H9 (cell line): Measurements from ENCODE around the gene TUBGCP6. TPM values are rescaled to one million over a fixed set of nuclear protein-coding genes. Genes with fewer than 3 reads are reported as not detected.

ENCODE experiments used
- DNase-seq: peaks from one replicate; pipeline ENCODE4 v3.0.0-alpha.2; 2017
- H2AFZ ChIP-seq: one replicate; pipeline ENCODE4 v1.6.1; 2013; ENCODE audit warnings: mild to moderate bottlenecking, low read length, control low read depth, moderate library complexity
- H2AK5ac ChIP-seq: 2 replicates; pipeline ENCODE4 v1.6.1; 2013; ENCODE audit warnings: low read length, control low read depth, mixed read lengths; ENCODE audit not compliant: insufficient read length
- H2BK120ac ChIP-seq: one replicate; pipeline ENCODE4 v1.6.1; 2013; ENCODE audit warnings: low read depth, mild to moderate bottlenecking, low read length, control low read depth, inconsistent platforms; ENCODE audit not compliant: poor library complexity, severe bottlenecking
- H2BK12ac ChIP-seq: 2 replicates; pipeline ENCODE4 v1.6.1; 2013; ENCODE audit warnings: low read length, control low read depth, mixed read lengths, low read depth; ENCODE audit not compliant: insufficient read length
- H2BK15ac ChIP-seq: 2 replicates; pipeline ENCODE4 v1.6.1; 2013; ENCODE audit warnings: low read depth, low read length, control low read depth
- H2BK20ac ChIP-seq: one replicate; pipeline ENCODE4 v1.6.1; 2013; ENCODE audit warnings: low read depth, mild to moderate bottlenecking, low read length, control low read depth, inconsistent platforms; ENCODE audit not compliant: poor library complexity, severe bottlenecking
- H2BK5ac ChIP-seq: 2 replicates; pipeline ENCODE4 v1.6.1; 2013; ENCODE audit warnings: low read length, control low read depth, mixed read lengths; ENCODE audit not compliant: insufficient read length
- H3K14ac ChIP-seq: 2 replicates; pipeline ENCODE4 v1.6.1; 2013; ENCODE audit warnings: low read length, control low read depth; ENCODE audit not compliant: insufficient read depth
- H3K18ac ChIP-seq: 2 replicates; pipeline ENCODE4 v1.6.1; 2013; ENCODE audit warnings: low read depth, mild to moderate bottlenecking, mixed read lengths, low read length, control low read depth; ENCODE audit not compliant: insufficient read length
- H3K23ac ChIP-seq: 2 replicates; pipeline ENCODE4 v1.6.1; 2013; ENCODE audit warnings: low read length, control low read depth, mixed read lengths, low read depth; ENCODE audit not compliant: insufficient read length
- H3K23me2 ChIP-seq: 2 replicates; pipeline ENCODE4 v1.6.1; 2013; ENCODE audit warnings: low read depth, mild to moderate bottlenecking, mixed read lengths, low read length, control low read depth; ENCODE audit not compliant: insufficient read length, poor library complexity, severe bottlenecking
- H3K27ac ChIP-seq: 2 replicates; pipeline ENCODE4 v1.5.1; 2013; ENCODE audit warnings: low read length, control low read depth, mixed read lengths, low read depth; ENCODE audit not compliant: insufficient read length
- H3K27me3 ChIP-seq: 2 replicates; pipeline ENCODE4 v1.6.1; 2013; ENCODE audit warnings: low read length, control low read depth, inconsistent platforms; ENCODE audit not compliant: insufficient read depth
- H3K4ac ChIP-seq: 2 replicates; pipeline ENCODE4 v1.6.1; 2013; ENCODE audit warnings: low read depth, mild to moderate bottlenecking, control low read depth, inconsistent platforms, low read length, moderate library complexity
- H3K4me1 ChIP-seq: 2 replicates; pipeline ENCODE4 v1.6.1; 2013; ENCODE audit warnings: low read length, control low read depth, inconsistent platforms; ENCODE audit not compliant: insufficient read depth
- H3K4me2 ChIP-seq: 2 replicates; pipeline ENCODE4 v1.6.1; 2013; ENCODE audit warnings: low read length, control low read depth, mixed read lengths; ENCODE audit not compliant: insufficient read length, insufficient read depth
- H3K56ac ChIP-seq: 2 replicates; pipeline ENCODE4 v1.6.1; 2013; ENCODE audit warnings: low read depth, mild to moderate bottlenecking, mixed read lengths, low read length, control low read depth; ENCODE audit not compliant: insufficient read length
- H3K79me1 ChIP-seq: 2 replicates; pipeline ENCODE4 v1.6.1; 2013; ENCODE audit warnings: low read depth, mild to moderate bottlenecking, moderate library complexity, low read length, control low read depth, inconsistent platforms; ENCODE audit not compliant: insufficient read depth, poor library complexity, severe bottlenecking
- H3K79me2 ChIP-seq: 2 replicates; pipeline ENCODE4 v1.6.1; 2013; ENCODE audit warnings: low read length, control low read depth, inconsistent platforms; ENCODE audit not compliant: insufficient read depth
- H3K9ac ChIP-seq: 2 replicates; pipeline ENCODE4 v1.6.1; 2013; ENCODE audit warnings: low read length, control low read depth, mixed read lengths; ENCODE audit not compliant: insufficient read length; ENCODE audit errors: extremely low read depth
- H3K9me3 ChIP-seq: one replicate; pipeline ENCODE4 v1.6.1; 2013; ENCODE audit warnings: low read depth, low read length, inconsistent platforms; ENCODE audit not compliant: control insufficient read depth
- H3T11ph ChIP-seq: one replicate; pipeline ENCODE4 v1.6.1; 2013; ENCODE audit warnings: mild to moderate bottlenecking, low read length, control low read depth, inconsistent platforms
- H4K20me1 ChIP-seq: one replicate; pipeline ENCODE4 v1.6.1; 2013; ENCODE audit not compliant: control insufficient read depth, insufficient read length, insufficient read depth
- H4K5ac ChIP-seq: 2 replicates; pipeline ENCODE4 v1.6.1; 2013; ENCODE audit warnings: low read depth, mild to moderate bottlenecking, mixed read lengths, low read length, control low read depth; ENCODE audit not compliant: insufficient read length
- H4K8ac ChIP-seq: replicated peaks from 2 replicates; pipeline ENCODE4 v1.6.1; 2013; ENCODE audit warnings: low read length, control low read depth, mixed read lengths, low read depth; ENCODE audit not compliant: insufficient read length
- H4K91ac ChIP-seq: 2 replicates; pipeline ENCODE4 v1.6.1; 2013; ENCODE audit warnings: low read depth, mild to moderate bottlenecking, moderate library complexity, mixed read lengths, low read length, control low read depth; ENCODE audit not compliant: insufficient read length
- H3K27ac Mint-ChIP-seq, 3 experiments: 2 replicates in 2 of 3; 3 replicates in 1 of 3; pipeline ENCODE4 v1.8.0; 2020 to 2021; ENCODE audit warnings: mixed read lengths in 3 of 3, mild to moderate bottlenecking in 1 of 3, moderate library complexity in 1 of 3
- H3K27me3 Mint-ChIP-seq: 2 replicates; pipeline ENCODE4 v1.8.0; 2021; ENCODE audit warnings: low read depth, mild to moderate bottlenecking, moderate library complexity, mixed read lengths
- H3K36me3 Mint-ChIP-seq, 3 experiments: 2 replicates in 2 of 3; 3 replicates in 1 of 3; pipeline ENCODE4 v1.8.0; 2020 to 2021; ENCODE audit warnings: low read depth in 3 of 3, mixed read lengths in 3 of 3; ENCODE audit not compliant: insufficient read depth in 1 of 3
- H3K4me1 Mint-ChIP-seq, 2 experiments: 2 replicates each; pipeline ENCODE4 v1.8.0; 2020; ENCODE audit warnings: mixed read lengths in 2 of 2
- H3K4me3 Mint-ChIP-seq, 2 experiments: 2 replicates in 1 of 2; 3 replicates in 1 of 2; pipeline ENCODE4 v1.8.0; 2020 to 2021; ENCODE audit warnings: mild to moderate bottlenecking in 2 of 2, mixed read lengths in 2 of 2, moderate library complexity in 1 of 2
- H3K9me3 Mint-ChIP-seq, 2 experiments: 2 replicates in 1 of 2; 3 replicates in 1 of 2; pipeline ENCODE4 v1.8.0; 2020; ENCODE audit warnings: mild to moderate bottlenecking in 2 of 2, mixed read lengths in 2 of 2, moderate library complexity in 1 of 2
- WGBS: extraction: QIAGEN DNeasy Blood & Tissue Kit; methylation state at CpG from one replicate; pipeline ENCODE4 v1.1.7; 2013; ENCODE audit warnings: missing lambda C conversion rate, low lambda C conversion rate, mixed read lengths; ENCODE audit not compliant: insufficient read length; ENCODE audit errors: extremely low coverage; 5-methylcytosine and 5-hydroxymethylcytosine counted together
- total RNA-seq: library from RNA; stranded (reverse); gene quantifications from 2 replicates; pipeline ENCODE4 v1.2.1, GENCODE V29; 2021
- TF ChIP-seq, protein P1 (sequence below): fragments of 200-600 bp; sonication (generic); conservative IDR thresholded peaks from 3 replicates; pipeline ENCODE4 v1.8.0; 2021; ENCODE audit warnings: antibody characterized with exemption, mild to moderate bottlenecking

TUBGCP6 gene
- total RNA-seq, 1 experiment from 2014 or later: 29.0 TPM

DNA sequence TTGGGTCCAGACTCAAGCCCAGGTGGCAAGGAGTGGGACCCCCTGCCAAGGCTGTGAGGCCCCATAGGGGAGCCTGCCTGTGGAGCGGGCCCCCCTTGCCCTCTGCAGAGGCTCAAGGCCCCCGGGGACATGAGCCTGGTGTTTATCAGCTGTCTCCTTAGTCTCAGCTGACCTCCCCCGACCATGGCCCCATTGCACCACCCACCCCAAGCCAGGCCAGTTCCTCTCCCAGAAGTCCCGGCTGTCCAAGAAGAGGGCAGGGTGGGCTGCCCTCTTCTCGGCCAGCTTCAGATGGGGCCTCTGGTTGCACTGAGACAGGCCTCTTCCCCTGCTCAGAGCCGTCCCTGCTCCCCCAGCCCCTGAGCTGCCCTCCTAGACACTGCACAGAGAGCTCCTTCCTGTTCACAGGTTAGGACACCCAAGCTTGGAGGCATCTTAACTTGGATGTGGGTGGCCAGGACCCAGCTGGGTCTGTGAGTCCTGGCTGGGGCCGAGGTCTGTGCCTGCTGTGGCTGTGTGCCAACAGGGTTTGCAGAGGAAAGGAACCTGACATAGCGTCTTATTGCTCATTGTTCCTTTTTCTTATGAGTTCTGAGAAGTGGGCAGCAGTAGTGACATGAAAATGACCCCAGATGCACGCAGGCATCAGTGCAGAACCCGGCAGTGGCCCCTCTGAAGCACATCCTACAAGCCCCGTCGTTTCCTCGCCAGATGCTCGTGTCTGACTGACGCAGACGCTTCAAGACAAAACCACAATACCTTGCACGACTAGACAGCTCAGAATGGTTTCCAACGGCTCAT, 53.7 kb downstream of the TUBGCP6 start:
- peak overlapping the region in 1 of 2 experiments; percentile 60; a peak in 2 of 5 replicates for H3K4me3 Mint-ChIP-seq
- TF ChIP-seq, protein P1, sequence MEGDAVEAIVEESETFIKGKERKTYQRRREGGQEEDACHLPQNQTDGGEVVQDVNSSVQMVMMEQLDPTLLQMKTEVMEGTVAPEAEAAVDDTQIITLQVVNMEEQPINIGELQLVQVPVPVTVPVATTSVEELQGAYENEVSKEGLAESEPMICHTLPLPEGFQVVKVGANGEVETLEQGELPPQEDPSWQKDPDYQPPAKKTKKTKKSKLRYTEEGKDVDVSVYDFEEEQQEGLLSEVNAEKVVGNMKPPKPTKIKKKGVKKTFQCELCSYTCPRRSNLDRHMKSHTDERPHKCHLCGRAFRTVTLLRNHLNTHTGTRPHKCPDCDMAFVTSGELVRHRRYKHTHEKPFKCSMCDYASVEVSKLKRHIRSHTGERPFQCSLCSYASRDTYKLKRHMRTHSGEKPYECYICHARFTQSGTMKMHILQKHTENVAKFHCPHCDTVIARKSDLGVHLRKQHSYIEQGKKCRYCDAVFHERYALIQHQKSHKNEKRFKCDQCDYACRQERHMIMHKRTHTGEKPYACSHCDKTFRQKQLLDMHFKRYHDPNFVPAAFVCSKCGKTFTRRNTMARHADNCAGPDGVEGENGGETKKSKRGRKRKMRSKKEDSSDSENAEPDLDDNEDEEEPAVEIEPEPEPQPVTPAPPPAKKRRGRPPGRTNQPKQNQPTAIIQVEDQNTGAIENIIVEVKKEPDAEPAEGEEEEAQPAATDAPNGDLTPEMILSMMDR: no peak
- peaks cover 6 to 14% (median 7%) of the 10 kb centered on the region in 3 experiments for H3K36me3 Mint-ChIP-seq
- peaks cover 7 to 20% of the 10 kb centered on the region in 2 experiments for H3K4me1 Mint-ChIP-seq
- no peak overlapping the region for H4K91ac ChIP-seq
- no peak overlapping the region for H3K27ac ChIP-seq
- H3K27me3 Mint-ChIP-seq: no peaks in the 10 kb centered on the region
- no peaks in the 10 kb centered on the region for H3K9me3 Mint-ChIP-seq
- no peak overlapping the region for H2BK12ac ChIP-seq
- WGBS: no CpG with 5 or more reads among the region's 18 CpGs
- H2BK20ac ChIP-seq: no peak overlapping the region
- no peak overlapping the region for H3K4me2 ChIP-seq
- no peak for DNase-seq
- H4K5ac ChIP-seq: no peak overlapping the region
- no peaks in the 10 kb centered on the region for H3K79me1 ChIP-seq
- H3K14ac ChIP-seq: no peak overlapping the region; the same call in 1 of the 2 replicates
- no peaks in the 10 kb centered on the region for H4K20me1 ChIP-seq
- H2BK120ac ChIP-seq: no peak overlapping the region
- peak overlapping the region in 1 of 3 experiments; percentile 89; a peak in 1 of 7 replicates for H3K27ac Mint-ChIP-seq
- no peak overlapping the region for H3K18ac ChIP-seq
- H2AK5ac ChIP-seq: no peak overlapping the region
- H2BK15ac ChIP-seq: no peak overlapping the region
- no peak overlapping the region for H2BK5ac ChIP-seq
- H3K23me2 ChIP-seq: peaks cover 7% of the 10 kb centered on the region
- no peaks in the 10 kb centered on the region for H3K9me3 ChIP-seq
- no peak overlapping the region for H3K9ac ChIP-seq
- no peak overlapping the region for H4K8ac ChIP-seq
- H3T11ph ChIP-seq: no peak overlapping the region
- no peaks in the 10 kb centered on the region for H3K4me1 ChIP-seq
- H3K79me2 ChIP-seq: peaks cover 5% of the 10 kb centered on the region; the same call in 1 of the 2 replicates
- H3K56ac ChIP-seq: no peak overlapping the region
- H3K4ac ChIP-seq: no peak overlapping the region
- no peak overlapping the region for H2AFZ ChIP-seq
- H3K23ac ChIP-seq: no peak overlapping the region
- H3K27me3 ChIP-seq: no peaks in the 10 kb centered on the region
